Stimulated activated CD4-positive, alpha-beta T cell treated with anti-CD3 and anti-CD28 coated beads, Interleukin-1b, Interleukin-23, amount 100 ng/mL, for 1 hour (primary cell): ENCODE measurements around the gene CD9.
"Not testable (repeated sequence)": the region's sequence is repeated elsewhere in the genome, so short reads cannot be mapped to it uniquely, and the experiment has no call there.

Experiments
- DNase-seq, 2 donors: peaks; one replicate each; pipeline ENCODE4 v3.0.0-alpha.2; 2020; ENCODE audit warnings: low read depth in 2 of 2

CD9 gene

DNA sequence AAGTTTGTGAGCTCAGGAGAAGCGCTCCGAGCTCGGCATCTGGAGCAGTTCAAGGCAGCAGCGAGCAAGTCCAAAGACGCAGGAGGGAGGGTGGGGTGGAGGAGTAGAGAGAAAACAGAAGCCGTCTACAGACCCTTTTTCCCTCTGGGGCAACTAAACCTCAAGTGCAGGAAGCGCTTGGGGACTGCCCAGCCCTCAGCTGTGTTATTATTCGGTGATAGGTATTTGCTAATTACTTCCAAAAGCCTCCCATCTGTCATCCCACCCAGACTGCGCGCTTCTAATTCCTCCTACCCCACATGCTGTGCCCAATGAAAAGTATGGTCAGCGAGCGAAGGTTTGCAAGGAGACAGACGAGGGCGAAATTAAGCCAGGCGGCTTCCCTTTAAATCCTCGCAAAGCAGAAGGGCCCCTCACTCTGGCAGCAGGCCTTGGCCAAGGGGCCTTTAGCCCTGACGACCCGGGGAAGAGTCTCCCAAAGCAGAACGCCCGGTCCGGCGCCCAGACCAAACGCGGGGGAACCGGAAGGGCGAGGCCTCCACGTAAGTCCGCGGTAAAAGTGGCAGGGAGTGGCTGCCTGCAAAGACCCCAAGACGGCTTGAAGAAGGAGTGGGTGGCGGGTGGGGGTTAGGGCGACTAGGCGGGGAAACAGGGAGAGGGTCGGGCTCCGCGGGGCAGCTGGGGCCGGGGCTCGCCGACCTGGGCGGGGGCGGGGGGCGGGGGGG is 507 bp upstream of the CD9 start:
- DNase-seq = no peak

DNA sequence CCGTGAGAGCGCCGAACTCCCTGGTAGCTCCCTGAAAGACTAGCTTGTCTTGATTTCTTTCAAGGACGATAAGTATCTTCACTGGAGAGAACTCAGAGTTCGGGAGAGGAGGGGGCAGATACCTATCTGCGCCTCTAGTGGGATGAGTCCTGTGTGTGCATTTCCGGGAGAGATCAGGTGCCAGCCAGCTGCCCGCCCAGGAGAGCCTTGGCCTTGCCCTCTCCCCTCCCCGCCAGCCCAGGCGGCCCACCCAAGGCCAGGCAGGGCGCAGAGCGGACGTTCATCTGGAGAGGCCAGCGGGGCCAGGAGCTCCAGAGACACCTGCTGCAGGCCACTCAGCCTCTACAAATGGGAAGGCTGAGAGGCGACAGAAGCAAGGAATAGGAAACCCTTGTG is 1.0 kb downstream of the CD9 start:
- no peak for DNase-seq

DNA sequence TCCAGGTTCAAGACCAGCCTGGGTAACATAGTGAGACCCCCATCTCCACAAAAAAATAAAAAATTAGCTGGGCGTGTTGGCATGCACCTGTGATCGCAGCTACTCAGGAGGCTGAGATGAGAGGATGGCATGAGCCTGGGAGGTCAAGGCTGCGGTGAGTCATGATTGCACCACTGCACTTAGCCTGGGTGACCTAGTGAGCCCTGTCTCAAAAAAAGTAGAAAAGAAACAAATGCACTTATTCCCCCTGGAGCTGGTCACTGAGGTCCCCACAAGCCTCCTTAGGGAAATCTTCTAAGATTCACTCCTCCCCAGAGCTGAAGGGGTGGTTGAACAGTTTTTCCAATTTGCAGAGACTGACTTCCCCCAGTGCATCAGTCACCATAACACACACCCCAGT is 1.6 kb downstream of the CD9 start:
- no peak for DNase-seq

DNA sequence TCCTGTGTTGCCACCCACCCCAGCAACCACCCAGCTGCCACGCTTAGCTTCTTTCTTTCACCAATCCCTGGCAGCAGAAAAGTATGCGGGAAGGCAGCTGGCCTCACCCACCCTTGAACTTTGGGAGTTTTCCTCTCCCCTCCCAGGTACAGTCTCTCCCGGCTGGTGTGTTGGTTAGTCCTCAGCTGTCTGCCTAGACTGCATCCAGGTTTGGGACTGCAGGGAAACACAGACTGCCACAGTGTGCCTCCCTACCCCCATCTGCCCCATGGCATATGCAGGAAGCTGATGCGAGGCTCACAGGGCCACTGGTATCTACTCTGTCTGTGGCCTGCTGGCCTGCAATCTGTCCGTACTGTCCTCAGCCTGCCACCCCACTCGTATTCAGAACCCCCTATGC is 2.1 kb downstream of the CD9 start:
- no peak for DNase-seq

DNA sequence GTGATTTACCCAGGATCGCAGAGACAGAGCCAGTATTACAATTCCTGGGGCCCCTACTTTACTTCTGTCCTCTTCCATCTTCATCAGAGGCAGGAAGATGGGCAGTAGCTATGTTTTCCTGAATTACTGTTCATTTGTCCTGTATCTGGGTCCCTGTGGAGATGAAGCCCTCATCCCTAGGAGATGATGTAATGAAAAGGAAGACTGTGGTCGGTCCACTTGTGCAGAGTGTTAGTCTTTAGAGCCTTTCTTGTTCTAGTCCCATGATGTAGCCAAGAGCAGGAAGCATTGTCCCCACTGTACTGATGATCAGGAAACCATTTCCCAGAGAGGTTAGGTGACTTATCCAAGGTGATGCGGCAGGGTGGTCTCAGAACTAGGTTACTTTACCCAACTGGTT is 2.6 kb downstream of the CD9 start:
- no peak for DNase-seq

DNA sequence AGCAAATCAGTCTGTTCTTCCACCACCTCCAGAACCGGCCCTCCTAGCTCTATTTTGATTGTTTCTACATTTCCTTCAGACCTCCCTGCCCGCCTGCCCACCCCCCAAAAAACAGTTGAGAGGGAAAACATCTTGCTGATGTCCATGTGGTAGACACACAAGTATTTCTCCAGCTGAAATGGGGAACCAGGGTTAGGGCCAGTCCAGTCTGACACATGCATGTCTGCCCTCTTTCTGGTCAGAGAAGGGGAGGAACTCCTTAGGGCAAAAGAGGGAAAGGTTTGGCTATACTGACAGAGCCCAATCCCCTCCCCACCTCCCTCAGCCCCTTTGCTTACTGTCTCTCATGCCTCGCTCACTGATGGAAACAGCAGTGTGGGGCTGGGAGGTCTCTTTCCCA is 3.4 kb downstream of the CD9 start:
- DNase-seq = no peak

DNA sequence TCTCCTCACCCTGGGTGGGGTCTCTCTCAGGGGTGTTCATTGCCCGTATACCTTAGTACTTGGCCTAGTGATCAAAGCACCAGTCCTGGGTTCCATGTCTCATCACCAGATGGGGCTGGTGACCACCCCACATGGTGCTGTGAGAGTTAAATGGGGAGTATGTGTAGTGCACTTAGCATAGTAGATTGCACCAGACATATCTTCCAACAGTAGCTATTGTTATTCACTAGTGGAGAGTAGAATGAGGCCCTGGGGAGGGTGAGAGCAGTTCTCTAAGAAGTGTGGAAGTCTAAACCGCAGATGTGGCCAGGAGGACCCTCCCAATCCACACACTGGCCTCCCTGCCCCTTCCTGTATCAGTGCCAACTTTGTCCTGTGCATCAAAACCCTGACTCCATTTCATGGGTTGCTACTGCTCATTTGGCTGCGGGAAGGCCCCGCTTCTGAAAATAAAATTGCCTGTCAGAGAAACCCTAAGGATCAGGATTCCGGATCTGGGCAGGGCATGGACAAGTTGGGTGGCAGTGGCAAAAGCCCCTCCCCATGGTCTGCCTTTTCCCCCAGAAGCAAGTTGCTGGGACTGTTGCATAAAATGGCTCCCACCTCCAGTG is 4.4 kb downstream of the CD9 start:
- no peak for DNase-seq

DNA sequence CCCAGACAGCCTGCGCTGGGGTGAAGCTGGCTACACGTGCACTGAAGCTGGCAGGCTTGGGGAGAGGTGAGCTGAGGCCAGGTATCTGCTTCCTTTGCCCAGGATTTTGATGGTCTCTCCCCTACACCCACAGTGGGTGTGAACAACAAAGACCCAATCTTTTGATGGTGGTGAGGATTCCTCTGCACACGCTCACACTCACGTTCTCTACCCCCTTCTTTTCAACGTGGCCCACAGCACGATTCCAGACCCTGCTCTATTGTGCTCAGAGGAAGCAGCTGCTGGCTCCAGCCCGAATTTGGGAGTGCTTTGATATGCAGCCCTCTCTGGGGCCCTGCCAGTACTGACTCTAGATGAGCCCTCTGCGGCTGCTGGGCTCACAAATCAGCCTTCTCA is 4.9 kb downstream of the CD9 start:
- no peak for DNase-seq

DNA sequence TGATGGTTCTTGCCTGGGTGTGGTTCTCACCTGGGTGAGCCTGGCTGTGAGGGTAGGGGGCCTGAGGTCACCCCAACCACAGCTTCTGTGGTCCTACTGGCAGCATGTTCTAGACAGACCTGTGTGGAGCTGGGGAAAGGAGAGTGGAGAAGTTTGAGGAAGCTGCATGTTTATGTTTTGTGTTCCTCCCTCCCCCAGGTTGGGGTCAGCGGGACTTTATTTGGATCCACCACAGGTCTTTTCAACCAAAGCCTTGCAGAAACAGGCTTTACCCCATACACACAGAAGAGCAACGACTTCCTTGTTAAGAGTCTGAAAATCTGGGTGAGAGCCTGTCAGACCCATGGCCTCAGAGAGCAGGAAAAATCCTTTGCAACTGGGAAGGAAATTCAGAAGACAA is 5.6 kb downstream of the CD9 start:
- DNase-seq = no peak

DNA sequence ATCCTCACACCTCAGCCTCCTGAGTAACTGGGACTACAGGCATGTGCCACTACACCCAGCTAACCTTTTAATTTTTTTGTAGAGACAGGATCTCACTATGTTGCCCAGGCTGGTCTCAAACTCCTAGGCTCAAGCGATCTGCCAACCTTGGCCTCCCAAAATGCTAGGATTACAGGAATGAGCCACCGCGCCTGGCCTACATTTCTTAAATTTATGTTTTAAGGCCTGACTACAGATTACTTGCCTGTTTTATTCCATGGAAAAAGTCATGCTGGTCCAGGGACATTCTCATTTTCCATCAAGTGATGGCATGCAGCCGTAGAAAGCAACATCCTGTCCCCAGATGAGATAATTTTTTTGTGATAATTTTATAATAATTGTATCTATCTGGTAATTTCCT is 6.1 kb downstream of the CD9 start:
- no peak for DNase-seq

DNA sequence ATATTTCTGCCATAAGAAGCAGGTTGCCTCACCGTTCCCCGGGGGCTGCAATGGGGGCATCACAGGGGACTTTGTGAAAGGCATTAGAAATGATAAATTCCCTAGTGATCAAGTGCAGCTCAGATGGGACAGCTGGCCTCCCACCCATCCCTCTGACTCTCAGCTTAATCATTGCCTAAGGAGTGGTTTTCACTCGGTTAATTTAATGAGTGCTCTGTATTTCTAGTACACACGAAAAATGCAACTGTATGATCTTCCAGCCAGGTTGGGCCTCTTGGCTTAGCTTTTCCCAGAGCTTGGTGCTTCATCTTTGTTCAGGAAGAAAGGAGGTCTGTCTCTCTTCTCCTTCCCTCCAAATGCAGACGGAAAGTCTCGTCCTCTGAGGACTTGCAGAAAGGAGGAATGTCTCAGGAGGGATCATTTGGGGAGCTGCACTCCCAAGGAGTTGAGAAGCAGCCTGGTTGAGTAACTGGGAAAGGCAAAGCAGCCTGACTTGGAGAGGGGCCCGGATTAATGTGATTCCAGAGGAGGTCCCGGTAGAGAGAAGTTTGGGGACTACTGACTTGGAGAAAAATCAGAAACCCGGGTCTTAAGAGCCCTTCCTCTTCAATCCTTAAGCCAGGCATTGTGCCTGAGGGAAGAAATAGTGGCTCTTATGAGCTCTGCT is 7.2 kb downstream of the CD9 start:
- DNase-seq = no peak

DNA sequence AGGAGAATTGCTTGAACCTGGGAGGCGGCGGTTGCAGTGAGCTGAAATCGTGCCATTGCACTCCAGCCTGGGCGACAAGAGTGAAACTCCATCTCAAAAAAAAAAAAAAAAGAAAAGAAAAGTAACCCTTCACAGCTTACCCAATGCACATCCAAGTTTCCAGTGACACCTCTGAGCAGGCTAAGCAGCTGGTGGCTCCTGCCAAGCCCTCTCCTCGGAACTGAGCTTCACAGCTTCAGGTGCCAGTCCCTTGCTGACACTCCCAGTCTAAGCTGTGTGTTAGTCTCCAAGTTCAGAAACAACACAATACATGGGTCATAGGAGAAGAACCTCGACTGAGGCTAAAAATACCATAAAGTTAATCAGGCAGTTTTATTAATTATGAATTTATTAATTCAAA is 7.9 kb downstream of the CD9 start:
- no peak for DNase-seq

DNA sequence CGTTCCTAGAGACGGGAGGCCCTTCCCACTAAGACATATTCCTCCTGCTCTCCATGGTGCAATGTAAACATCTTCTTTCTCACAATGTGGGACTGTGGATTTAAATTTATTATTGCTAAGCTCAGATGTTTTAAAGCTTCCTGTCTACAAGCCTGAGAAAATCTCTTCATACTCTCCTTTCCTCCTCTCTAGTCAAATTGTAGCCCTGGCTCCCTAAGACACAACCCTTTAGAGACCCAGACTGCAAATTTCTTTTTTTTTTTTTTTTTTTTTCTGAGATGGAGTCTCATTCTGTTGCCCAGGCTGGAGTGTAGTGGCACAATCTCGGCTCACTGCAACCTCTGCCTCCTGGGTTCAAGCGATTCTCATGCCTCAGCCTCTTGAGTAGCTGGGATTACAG is 9.2 kb downstream of the CD9 start:
- not testable (repeated sequence) for DNase-seq

DNA sequence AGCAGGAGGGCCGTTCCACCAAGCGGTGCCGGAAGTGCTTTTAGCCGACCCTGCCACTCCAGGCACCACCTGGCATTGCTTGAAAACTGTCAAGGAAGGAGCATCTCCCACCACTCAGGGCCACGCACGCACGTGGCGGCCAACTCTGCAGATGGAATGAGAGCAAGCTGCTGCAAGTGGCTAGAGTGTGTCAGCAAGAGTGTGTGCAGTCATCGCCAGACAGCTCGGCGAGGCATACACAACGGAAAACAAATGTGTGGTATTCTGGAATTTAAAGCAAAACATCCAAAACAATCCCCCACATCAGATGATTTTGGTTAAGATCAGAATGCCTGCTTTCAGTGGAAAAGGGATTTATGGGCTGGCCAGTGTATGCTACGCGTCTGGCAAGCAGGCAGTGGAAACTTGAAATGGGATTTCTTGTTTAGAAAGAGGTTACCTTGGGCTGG is 11.2 kb downstream of the CD9 start:
- DNase-seq = no peak

DNA sequence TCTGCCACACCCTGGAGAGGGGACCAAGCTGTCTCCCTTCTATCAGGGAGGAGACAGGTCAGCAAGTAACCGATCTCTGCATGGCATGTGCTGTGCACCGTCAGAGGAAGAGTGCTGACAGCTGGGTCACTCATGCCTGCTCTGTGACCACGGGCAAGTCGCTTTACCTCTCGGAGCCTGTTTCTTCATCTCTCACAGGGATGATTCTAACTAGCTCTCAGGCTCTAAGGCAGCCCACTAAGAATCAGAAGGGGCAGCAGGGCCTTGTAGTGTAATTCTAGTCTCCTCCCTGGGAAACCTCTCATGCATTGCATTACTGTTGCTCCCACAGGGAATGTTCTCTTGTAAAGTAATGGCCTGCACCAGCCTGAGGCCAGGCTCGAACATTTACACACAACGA is 11.9 kb downstream of the CD9 start:
- no peak for DNase-seq

DNA sequence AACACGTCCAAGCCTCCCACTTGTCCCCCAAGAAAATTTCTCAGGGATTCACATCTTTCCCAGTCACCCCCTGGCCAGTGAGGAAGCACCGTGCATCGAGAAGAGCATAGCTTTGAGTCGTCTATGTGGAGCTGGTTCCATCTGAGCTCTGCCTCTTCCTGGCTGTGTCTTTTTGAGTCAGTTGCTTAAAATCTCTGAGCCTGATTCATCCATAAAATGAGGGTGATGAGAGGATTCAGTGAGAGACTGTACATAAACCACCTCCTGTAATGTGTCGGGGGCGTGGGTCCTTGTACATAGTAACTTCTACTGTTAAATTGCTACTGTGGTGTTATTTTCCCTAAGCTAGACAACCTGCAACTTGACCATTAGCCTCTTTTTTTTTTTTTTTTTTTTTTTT is 13.8 kb downstream of the CD9 start:
- DNase-seq = no peak

DNA sequence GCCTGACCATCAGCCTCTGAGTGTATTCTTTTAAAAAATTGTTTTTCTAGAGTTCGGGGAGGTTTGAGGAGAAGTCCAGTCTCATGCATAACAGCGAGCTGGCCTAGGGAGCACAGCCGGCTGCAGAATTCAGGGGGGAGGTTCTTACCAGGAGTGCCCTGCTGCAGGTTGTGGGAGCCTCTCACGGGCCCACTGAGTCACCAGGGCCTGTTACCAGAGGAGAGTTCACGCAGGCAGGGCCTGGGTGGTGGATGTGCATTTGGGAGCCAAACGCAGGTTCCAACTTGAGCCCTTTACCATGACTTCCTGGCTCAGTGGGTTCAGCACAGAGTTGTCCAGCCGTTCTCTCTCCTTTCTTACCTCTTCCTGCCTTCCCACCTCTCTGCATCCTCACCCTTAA is 14.4 kb downstream of the CD9 start:
- no peak for DNase-seq

DNA sequence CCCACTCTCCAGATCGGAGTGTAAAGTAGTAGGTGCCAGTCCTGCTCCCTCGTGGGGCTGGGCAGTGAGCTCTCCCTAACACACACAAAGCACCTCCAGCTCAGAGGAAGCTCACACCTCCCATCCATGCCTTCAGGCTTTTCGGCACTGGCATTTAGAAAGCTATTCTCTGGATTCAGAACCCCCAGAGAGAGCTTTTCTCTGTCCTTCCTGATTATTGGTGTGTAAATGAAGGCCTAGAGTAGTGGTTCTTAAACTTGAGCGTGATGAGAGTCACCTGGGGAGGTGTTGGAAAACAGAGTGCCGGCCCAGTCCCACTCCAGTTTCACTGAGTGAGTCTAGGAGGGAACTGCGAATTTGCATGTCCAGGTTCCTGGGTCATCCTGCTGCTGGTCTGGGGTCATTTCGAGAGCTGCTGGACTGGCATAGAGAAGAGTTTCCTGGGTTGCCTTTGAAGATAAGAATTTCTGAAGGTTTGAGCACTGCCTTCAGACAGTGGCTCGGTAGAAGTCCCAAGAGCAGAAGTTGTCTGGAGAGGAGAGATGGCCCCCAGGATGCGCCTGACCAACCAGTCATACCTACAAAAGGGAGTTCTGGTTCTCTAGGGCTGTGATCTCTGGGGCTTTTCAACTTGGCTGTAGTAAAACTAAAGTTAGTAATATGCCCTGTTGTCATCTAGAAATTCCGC is 15.1 kb downstream of the CD9 start:
- DNase-seq = no peak

DNA sequence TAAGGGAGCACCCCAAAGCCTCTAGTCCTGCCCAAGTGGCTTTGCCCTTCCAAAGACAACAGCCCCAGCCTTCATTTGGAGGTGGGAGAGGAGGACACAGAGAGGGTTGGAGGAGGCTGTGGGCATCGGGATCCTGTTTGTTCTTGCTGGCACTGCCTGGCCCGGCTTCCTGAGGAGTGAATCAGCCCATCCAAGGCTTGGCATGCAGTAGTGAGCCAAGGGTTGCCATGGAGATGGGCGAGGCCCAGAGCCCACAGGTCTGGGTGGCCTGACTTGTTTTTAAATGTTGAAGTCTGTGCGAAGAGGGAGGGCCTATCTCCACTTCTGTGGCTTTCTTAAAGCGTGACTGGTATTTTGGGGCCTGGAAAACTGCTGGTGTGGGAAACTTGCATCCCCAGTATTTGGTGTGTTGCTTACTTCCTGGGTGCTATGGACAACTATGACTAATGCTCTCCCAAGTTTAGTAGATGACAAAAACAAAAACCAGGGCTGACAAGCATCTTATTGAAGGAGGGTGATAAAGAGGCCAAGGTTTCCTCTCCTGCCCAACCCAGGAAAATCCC is 15.8 kb downstream of the CD9 start:
- no peak for DNase-seq

DNA sequence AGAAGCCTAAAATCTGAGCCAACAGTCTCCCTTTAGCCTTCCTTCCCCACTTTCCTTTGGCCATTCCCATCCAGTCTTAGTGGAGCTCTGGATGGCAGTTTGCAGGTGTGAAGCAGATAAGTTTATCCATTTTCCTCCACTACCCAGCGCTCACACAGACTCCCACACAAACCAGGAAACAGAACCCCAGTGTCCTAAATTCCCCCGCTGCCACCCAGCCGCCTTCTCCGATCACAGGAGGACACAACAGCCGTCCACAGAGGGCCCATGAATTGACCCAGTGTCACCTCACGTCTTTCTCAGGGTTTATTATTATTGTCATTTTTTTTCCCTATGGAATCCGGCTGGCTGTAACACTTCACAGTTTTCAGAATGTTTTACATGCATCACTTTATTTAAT is 16.4 kb downstream of the CD9 start:
- DNase-seq = no peak

DNA sequence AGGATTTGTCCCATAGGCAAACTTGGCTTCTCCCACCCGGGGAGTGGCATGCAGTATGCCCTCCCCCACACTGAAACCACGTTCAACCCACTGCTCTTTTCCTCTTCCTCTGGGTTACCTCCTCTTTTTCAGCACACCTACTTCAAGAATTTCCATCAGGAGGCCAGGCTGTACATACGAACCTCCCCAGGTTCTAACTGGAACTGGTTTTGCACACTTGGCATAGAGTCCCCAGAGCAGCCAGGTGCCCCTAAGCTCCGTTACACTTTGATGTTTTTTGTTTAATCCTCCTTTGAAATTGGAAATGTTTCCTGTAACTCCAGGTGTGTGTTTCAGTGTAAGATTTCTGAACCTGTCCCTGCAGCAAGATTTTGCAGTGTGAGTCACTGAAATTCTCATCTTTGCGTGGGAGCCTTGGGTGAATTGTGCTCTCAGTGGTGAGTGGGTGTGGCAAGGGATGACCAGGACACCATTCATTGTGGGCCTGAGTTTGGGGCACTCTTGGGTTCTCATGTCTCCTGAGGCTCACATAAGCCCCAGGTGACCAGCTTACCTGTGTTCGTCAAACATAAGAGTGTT is 18.2 kb downstream of the CD9 start:
- no peak for DNase-seq

DNA sequence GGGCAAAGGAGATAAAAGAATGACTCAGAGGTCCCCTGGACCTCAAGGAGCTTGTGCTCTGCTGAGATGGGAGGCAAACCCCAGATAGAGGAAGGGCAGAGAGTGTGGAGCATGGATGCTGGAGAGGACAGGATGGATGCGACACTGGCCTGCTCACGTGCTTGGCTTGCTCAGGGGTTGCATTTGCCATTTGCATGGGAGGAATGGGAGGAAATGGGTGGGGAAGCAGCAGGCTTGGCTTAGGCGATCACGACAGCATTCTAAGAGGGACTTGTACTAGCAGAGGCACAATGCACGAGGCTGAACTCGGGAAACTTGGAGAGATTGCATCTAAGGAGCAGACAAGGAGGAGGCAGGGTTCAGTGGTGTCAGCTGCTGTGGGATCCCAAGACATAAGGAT is 19.8 kb downstream of the CD9 start:
- no peak for DNase-seq
